GM12801 (cell line): ENCODE results near the gene CPNE7.

Source experiments
- TF ChIP-seq, protein P1 (sequence below): IDR thresholded peaks from one replicate; pipeline ENCODE4 v1.5.1; 2011; ENCODE audit warnings: control low read depth; ENCODE audit not compliant: insufficient read length; ENCODE audit errors: extremely low read depth

CPNE7 gene

DNA sequence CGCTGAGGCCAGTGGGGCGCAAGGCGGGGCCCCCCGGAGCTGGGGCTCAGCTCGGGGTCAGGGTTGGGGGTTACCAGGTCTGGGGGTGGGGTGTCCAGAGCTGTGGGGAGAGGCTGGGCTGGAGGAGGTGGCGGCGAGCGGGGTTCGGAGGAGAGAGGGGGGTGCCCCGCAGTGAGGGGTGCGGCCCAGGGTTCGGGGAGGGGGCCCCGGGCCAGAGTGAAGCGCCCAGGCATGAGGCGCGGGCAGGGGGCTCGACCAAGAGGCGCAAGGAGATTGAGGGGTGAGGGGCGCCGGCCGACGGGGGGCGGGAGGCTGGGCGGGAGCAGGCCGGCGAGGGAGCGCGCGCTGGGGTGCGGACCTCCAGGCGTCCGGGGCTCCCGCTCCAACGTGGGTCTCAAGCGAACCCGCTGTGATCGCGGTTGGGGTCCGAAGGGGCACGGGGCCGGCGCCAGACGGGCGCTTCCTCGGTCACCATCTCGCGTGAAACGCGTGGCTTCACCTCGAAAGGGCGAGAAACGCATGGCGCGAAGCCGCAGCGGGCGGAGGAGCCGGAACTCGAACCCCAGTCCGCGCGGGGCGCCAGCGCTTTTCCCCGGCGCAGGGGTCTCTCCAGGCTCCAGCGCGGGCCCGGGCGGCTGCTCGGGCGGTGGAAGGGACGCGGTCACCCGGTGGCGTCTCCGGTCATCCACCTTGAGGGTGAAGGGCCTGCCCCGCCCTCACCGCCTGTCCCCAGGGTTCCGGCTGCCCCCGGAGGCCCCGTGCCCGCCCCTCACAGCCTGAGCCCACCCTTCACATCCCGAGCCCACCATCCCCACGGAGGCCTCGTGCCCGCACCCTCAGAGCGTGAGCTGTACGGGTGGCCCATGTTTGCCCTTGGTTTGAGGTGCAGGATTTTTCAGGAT lies 846 bp downstream of the CPNE7 start:
- TF ChIP-seq, protein P1, sequence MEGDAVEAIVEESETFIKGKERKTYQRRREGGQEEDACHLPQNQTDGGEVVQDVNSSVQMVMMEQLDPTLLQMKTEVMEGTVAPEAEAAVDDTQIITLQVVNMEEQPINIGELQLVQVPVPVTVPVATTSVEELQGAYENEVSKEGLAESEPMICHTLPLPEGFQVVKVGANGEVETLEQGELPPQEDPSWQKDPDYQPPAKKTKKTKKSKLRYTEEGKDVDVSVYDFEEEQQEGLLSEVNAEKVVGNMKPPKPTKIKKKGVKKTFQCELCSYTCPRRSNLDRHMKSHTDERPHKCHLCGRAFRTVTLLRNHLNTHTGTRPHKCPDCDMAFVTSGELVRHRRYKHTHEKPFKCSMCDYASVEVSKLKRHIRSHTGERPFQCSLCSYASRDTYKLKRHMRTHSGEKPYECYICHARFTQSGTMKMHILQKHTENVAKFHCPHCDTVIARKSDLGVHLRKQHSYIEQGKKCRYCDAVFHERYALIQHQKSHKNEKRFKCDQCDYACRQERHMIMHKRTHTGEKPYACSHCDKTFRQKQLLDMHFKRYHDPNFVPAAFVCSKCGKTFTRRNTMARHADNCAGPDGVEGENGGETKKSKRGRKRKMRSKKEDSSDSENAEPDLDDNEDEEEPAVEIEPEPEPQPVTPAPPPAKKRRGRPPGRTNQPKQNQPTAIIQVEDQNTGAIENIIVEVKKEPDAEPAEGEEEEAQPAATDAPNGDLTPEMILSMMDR: no peak

DNA sequence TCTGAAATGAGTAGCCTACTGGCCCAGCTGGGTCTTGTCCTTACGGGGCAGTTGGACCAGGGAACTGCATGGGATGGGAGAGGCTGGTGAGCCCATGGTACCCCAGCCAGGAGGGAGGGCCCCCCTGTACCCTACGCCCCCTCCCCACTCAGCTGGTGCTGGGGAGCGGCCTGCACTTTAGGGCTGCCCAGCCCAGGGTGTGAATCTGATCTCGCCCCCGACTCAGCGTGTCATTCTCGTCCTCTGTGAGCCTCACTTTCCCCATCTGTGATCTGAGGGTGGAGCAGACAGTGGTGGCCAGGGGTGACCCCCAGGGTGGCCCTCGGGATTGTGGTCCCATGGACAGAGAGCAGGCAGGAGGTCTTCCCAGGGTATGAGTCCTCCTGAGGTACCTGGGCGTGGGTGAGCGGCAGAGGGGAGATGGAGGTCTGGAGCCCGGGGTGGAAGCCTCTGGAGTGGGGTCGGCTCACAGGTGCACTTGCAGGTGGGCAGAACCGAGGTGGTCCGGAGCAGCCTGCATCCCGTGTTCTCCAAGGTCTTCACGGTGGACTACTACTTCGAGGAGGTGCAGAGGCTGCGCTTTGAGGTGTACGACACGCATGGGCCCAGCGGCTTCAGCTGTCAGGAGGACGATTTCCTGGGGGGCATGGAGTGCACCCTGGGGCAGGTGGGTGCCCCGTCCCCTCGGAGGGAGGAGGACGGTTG lies 1.6 kb downstream of the CPNE7 start:
- TF ChIP-seq, protein P1: no peak

DNA sequence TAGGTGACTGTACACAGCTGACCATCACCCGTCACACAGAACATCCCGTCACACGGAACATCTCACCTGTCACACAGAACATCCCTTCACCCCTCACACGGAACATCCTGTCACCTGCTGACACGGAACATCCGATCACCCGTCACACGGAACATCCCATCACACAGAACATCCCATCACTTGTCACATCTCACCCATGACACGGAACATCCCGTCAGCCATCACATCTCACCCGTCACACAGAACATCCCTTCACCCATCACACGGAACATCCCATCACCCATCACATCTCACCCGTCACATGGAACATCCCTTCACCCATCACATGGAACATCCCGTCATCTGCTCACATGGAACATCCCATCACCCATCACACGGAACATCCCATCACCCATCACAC lies 3.8 kb downstream of the CPNE7 start:
- TF ChIP-seq, protein P1: no peak

DNA sequence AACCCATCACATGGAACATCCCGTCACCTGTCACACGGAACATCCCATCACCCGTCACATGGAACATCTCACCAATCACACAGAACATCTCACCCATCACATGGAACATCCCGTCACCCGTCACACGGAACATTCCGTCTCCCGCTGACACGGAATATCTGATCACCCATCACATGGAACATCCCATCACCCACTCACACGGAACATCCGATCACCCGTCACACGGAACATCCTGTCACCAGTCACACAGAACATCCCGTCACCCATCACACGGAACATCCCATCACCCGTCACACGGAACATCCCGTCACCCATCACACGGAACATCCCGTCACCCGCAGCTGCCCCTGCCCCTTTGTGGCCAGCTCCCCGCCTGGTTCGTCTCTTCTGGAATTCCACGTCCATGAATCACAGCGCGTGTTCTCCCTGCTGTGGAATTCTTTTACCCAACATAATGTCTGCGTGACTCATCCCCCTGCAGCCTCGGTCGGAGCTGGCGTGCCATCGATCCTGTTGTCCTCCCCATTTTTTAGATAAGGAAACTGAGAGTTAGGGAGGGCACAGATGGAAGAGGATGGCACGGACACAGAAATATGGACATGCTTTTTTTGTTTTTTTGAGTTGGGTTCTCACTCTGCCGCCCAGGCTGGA lies 5.6 kb downstream of the CPNE7 start:
- TF ChIP-seq, protein P1: no peak

DNA sequence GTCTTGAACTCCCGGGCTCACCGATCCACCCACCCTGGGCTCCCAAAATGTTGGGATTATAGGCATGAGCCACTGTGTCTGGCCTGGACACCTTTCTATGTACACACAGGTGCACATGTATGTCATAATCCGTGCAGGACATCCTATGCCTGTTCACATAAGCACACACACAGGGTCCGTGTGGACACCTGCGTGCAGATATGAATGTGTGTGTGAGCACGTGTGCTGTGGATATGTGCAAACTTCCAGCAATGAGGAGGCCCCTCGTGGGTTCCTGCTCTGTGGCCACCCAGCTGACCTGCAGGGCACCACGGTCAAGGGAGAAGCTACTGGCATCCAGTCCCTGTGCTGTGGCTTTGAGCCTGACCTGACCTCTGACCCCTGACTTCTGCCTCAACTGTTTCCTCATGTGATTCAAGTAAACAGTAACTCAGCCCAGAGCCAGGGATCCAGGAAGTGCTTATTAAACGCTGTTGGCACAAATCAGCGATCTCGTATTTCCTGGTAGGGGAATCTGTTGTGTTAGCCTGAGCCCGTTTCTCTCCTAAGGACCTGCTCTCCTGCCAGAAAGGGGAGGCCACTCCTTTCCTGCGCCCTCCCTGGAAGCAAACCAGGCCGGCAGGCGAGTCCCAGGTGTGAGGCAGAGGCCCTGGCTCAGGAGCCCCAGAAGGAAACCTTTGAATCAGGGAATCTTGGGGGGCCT lies 6.5 kb downstream of the CPNE7 start:
- TF ChIP-seq, protein P1: no peak

DNA sequence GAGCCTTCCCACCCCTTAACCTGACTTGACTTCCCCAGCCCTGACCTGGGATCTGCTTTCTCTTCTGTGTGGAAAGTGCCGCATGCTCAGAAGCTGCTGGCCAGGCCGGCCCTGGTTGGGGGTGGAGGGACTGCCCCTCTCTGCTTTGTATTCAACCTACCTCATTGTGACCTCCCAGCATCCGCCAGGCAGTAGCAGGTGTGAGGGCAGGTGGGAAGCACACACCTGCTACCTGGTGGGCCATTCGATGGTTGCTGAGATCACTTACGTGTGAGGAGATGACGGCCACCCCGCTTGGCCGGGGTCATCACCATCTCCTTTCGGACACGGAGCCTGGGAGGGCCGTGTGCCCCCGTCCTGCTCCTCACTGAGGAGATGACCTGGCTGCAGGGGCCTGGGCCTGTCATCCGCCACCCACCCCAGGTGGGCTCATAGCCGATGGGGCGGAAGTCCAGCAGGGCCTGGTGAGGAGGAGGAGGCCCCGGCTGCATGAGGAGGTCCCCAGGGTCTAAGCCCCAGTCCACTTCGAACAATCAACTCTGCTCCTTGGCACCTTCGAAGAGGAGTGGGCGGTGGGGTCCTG lies 7.1 kb downstream of the CPNE7 start:
- TF ChIP-seq, protein P1: no peak
